Thoracic aorta (tissue), 2 donors: ENCODE results near the gene FKBP1C. TPM values are rescaled to one million over a fixed set of nuclear protein-coding genes. Genes with fewer than 3 reads are reported as not detected.
"Not testable (repeated sequence)": the region's sequence is repeated elsewhere in the genome, so short reads cannot be mapped to it uniquely, and the experiment has no call there.

Experiments
- ATAC-seq: fragments of 150-250 bp; one replicate; pipeline ENCODE4 v1.8.0; 2017; ENCODE audit warnings: low read depth; ENCODE audit not compliant: insufficient number of reproducible peaks, low FRiP score
- DNase-seq: peaks from one replicate; pipeline ENCODE4 v3.0.0-alpha.2; 2020; ENCODE audit warnings: low spot score
- H3K27ac ChIP-seq, 2 donors: fragments of 200-600 bp; sonication (generic); 1 replicate in 1 of 2; 2 replicates in 1 of 2; pipeline ENCODE4 v1.5.1; 2016; ENCODE audit warnings: mild to moderate bottlenecking in 2 of 2, moderate library complexity in 2 of 2
- H3K27me3 ChIP-seq: fragments of 200-600 bp; sonication (generic); replicated peaks from 2 replicates; pipeline ENCODE4 v1.6.0; 2016; ENCODE audit warnings: mild to moderate bottlenecking; ENCODE audit not compliant: insufficient read depth
- H3K36me3 ChIP-seq: fragments of 200-600 bp; sonication (generic); one replicate; pipeline ENCODE4 v1.5.1; 2016
- H3K4me1 ChIP-seq, 2 donors: fragments of 200-600 bp; sonication (generic); 1 replicate in 1 of 2; 2 replicates in 1 of 2; pipeline versions ENCODE4 v1.5.1 to v1.6.0; 2016; ENCODE audit warnings: low read depth in 2 of 2, mild to moderate bottlenecking in 1 of 2; ENCODE audit not compliant: control insufficient read depth in 1 of 2
- H3K4me3 ChIP-seq: fragments of 200-600 bp; sonication (generic); 2 replicates; pipeline ENCODE4 v1.5.1; 2016; ENCODE audit warnings: mild to moderate bottlenecking
- H3K9me3 ChIP-seq: fragments of 200-600 bp; sonication (generic); 2 replicates; pipeline ENCODE4 v1.5.1; 2016
- CTCF ChIP-seq: fragments of 200-600 bp; sonication (generic); IDR thresholded peaks from one replicate; pipeline ENCODE4 v1.5.1; 2019; ENCODE audit warnings: antibody characterized with exemption
- total RNA-seq, 2 donors: library from RNA; depleted of rRNA; stranded (reverse); fragments of >200 nt; gene quantifications; one replicate each; pipeline versions ENCODE4 v1.1.0 to v1.2.3, GENCODE V29; 2016

The FKBP1C gene
- not detected for total RNA-seq

- not testable (repeated sequence) for DNase-seq, H3K9me3 ChIP-seq, ATAC-seq, H3K27me3 ChIP-seq, H3K36me3 ChIP-seq, H3K4me1 ChIP-seq, H3K27ac ChIP-seq, H3K4me3 ChIP-seq
Measured at GRCh38 chr6:63211343-63211742, at the start of gene FKBP1C. FKBP1C (plus strand) TSS chr6:63211469.

DNA sequence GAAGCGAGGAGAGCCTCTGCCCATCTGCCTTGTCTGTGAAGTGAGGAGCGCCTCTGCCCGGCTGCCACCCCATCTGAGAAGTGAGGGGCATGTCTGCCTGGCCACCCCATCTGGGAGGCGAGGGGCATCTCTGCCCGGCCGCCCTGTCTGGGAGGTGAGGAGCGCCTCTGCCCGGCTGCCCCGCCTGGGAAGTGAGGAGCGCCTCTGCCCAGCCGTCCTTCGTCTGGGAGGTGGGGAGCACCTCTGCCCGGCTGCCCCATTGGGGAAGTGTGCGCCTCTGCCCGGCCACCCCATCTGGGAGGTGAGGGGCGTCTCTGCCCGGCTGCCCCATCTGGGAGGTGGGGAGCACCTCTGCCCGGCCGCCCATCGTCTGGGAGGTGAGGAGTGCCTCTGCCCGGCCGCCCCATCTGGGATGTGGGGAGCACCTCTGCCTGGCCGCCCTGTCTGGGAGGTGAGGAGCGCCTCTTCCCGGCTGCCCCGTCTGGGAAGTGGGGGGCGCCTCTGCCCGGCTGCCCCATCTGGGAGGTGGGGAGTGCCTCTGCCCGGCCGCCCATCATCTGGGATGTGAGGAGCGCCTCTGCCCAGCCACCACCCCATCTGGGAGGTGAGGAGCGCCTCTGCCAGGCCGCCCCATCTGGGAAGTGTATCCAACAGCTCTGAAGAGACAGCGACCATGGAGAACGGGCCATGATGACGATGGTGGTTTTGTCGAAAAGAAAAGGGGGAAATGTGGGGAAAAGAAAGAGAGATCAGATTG is 47.0 kb upstream of the FKBP1C start:
- DNase-seq, H3K27ac ChIP-seq, H3K36me3 ChIP-seq, ATAC-seq, H3K27me3 ChIP-seq, H3K4me3 ChIP-seq, H3K9me3 ChIP-seq, H3K4me1 ChIP-seq: not testable (repeated sequence)

DNA sequence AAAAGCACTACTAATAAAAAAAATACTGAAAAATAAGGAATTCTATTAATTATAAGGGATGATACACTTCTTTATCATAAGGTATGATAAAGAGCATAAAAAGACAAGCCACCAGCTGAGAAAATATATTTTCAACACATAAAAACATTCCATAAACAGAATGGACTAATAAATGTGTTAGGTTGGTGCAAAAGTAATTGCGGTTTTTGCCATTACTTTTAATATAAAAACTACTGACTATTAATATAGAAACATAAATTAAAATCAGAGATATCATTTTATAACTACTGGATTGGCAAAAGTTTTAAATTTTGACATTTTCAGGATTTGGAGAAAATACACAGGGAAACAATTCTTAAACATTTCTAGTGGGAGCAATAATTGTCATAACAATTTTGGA is 37.1 kb upstream of the FKBP1C start:
- TF ChIP-seq CTCF = no peak
- ATAC-seq = no peak

GRCh38 chr6:63176181-63176580 is 35.1 kb upstream of the FKBP1C start:
- ATAC-seq = no peak
- H3K4me3 ChIP-seq = no peak overlapping the region
- TF ChIP-seq CTCF = no peak

More for the DNA sequence above, 37.1 kb upstream of the FKBP1C start:
- no peak for DNase-seq
- H3K27me3 ChIP-seq = no peaks in the 10 kb centered on the region
- no peak overlapping the region for H3K4me3 ChIP-seq
- no peak overlapping the region for H3K27ac ChIP-seq
- H3K9me3 ChIP-seq = no peaks in the 10 kb centered on the region
- H3K4me1 ChIP-seq = no peaks in the 10 kb centered on the region
- no peaks in the 10 kb centered on the region for H3K36me3 ChIP-seq

DNA sequence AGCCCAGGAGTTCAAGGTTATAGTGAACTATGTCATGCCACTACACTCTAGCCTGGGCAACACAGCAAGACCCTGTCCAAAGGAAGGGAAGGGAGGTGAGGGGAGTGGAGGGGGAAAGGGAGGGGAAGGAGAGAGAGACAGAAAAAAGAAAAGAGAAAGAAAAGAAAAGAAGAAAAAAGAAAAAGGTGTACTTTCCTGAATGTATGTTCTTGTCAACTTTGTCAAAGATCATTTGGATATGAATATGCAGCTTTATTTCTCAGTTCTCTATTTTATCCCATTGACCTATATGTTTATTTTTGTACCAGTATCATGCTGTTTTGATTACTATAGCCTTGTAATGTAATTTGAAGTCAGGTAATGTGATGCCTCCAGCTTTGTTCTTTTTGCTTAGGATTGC is 30.9 kb upstream of the FKBP1C start:
- H3K27me3 ChIP-seq = no peaks in the 10 kb centered on the region
- H3K27ac ChIP-seq = no peak overlapping the region
- no peak for DNase-seq
- no peaks in the 10 kb centered on the region for H3K4me1 ChIP-seq
- no peaks in the 10 kb centered on the region for H3K9me3 ChIP-seq
- TF ChIP-seq CTCF = no peak
- H3K36me3 ChIP-seq = no peaks in the 10 kb centered on the region
- ATAC-seq = no peak
- no peak overlapping the region for H3K4me3 ChIP-seq

More at GRCh38 chr6:63176181-63176580, 35.1 kb upstream of the FKBP1C start:
- no peaks in the 10 kb centered on the region for H3K36me3 ChIP-seq
- no peak overlapping the region for H3K27ac ChIP-seq
- no peaks in the 10 kb centered on the region for H3K27me3 ChIP-seq
- no peaks in the 10 kb centered on the region for H3K9me3 ChIP-seq
- no peaks in the 10 kb centered on the region for H3K4me1 ChIP-seq
- DNase-seq = no peak

DNA sequence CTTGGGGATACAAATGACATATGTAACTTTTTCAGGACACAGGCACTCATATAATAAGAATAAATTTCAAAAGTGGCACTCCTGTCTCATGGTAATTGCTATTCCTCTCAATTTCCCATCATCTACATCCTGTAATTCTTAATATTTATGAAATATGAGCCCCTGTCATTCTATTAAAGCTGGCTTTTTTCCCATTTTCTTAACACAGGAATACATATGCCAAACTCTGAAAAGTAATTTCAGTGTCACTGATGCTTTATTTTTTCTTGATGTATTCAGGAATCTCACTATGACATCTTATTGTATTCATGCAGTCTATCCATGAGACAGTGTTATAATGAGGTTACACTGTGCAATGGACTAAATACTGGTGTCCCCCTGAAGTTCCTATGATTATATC is 24.3 kb upstream of the FKBP1C start:
- no peaks in the 10 kb centered on the region for H3K9me3 ChIP-seq
- ATAC-seq (no peak), DNase-seq (no peak)

More for the DNA sequence above, 24.3 kb upstream of the FKBP1C start:
- no peaks in the 10 kb centered on the region for H3K36me3 ChIP-seq
- H3K27ac ChIP-seq = no peak overlapping the region
- no peak overlapping the region for H3K4me3 ChIP-seq
- H3K27me3 ChIP-seq = no peaks in the 10 kb centered on the region
- no peaks in the 10 kb centered on the region for H3K4me1 ChIP-seq
- TF ChIP-seq CTCF = no peak
